DMS 273 (cell line): ENCODE measurements around the gene HSF5.
A peak's percentile ranks its signal among the peaks of the same experiment; 100 is the strongest.
"Not testable (repeated sequence)": the region's sequence is repeated elsewhere in the genome, so short reads cannot be mapped to it uniquely, and the experiment has no call there.

Experiments used
- DNase-seq: peaks from one replicate; lab custom pipeline; 2025; ENCODE audit not compliant: unreplicated experiment; lab: John Stamatoyannopoulos, UW

The HSF5 gene

GRCh38 chr17:58415371-58416055 lies 72.7 kb downstream of the HSF5 start:
- no peak for DNase-seq

- no peak for DNase-seq
These were observed 73.6 kb downstream of the HSF5 start for GRCh38 chr17:58414596-58414997.

GRCh38 chr17:58413684-58414083 lies 74.5 kb downstream of the HSF5 start:
- DNase-seq = no peak

DNA sequence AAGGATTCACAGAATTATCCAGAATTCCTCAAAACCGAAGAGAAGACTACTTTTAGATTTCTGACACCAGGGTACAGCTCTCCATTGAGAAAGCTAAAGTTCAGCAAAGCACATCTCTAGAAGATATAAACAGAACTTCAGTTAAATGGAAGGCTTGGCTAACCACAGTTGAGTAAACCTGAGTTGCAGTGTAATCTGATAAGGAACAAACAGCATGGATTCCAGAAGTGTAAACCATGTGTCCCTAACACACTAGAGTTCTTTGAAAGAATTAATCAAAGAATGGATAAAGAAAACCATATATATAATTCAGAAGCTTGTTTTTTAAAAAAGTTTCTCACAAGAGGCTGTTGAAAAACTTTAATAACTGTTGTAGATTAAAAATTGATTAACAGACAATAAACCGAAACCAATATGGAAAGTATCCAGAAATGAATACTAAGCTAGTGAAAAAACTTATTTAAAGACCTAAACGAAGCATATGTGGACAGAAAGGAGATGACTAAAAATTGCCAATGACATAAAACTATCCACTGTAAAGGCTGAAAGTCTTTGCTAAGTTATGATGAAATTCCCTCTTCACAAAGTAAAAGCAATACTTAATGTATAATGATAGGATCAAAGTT lies 75.1 kb downstream of the HSF5 start:
- no peak for DNase-seq

- no peak for DNase-seq
These were observed 76.0 kb downstream of the HSF5 start for GRCh38 chr17:58412064-58412703.

- no peak for DNase-seq
These were observed 76.8 kb downstream of the HSF5 start for GRCh38 chr17:58411408-58411894.

DNA sequence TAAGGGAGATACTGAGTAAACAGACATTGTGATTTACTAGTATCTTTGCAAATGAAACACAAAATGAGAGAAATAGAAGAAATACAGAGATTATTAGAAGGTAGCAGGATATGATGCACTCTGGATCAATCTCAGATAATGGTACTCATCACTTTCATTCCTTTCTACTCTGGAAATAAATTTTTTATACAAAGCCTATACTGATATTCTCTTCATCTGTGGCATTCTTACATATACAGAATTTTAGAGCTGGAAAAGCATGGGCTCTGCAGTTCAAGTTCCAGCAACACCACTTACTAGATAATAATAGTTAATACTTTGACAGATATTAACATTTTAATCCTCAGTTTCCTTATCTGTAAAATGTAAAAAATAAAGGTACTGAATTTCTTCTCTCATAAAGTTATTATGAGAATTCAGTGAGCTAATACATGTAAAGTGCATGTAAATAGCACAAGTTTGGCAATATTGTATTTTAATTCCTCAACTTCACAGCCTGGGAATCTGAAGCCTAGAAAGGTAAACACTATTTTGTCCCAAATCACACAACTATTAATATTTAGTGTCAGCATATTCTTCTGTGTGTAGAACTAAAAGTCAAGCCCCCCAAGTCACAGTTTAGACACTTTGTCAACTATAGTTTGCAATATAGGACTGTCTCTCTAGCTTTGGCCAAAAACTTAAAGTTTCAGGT lies 77.3 kb downstream of the HSF5 start:
- DNase-seq = no peak

GRCh38 chr17:58409432-58409831 lies 78.8 kb downstream of the HSF5 start:
- no peak for DNase-seq

- DNase-seq = peak; percentile 34
These were observed 84.9 kb downstream of the HSF5 start for GRCh38 chr17:58403311-58403710.

DNA sequence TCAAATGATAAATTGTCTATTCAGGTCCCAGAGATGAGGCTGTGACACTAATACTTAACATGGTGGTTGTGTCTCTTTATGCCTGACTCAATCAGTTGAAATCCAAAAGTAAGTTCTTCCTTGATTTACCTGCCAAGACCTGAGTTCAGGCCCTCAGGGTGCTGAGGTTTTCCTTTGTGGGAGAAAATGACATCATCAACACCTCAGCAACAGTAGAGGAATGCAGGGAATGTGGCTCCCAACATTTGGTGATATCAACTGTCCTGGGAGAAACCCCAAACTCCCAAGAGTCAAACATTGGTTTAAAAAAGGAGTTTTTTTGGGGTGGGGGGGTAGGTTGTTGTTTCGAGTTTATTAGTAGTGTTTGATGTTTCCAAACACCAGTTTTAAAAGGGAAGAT lies 85.5 kb downstream of the HSF5 start:
- no peak for DNase-seq

DNA sequence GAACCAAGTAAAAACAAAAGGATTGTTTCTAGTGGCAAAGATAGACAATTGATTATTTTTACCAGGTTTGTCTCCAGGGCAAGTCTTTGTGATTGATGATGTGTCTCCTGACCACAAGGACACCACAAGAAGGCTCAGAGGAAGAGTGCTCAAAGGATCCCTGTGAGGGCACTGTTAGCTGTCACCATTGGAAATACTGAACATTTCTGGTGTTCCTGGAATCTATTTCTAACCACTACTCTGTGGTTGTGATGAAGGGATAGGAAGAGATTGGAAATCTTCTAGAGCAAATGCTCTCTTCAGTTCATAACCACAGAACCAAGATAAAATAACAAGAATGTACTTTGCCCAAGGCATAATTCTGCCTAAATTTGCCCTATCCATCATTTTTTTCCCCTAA lies 86.2 kb downstream of the HSF5 start:
- DNase-seq = no peak

DNA sequence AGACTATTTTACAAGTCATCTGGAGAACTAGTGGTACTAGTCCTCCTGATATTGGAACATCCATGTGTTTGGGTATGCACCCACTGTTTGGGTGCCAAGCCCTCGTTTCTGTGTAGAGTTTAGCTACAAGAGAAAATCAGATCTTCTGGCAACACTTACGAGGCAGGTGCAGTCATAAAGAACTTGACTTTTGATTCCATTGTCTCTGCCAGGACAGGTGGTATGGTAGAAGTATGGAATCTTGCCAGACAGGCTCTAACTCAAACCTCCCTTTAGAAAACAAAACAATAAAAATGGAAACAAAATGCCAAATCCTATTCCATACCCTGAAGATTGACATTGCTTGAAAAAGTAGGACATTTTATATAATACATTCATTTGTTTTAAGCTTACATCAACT lies 86.9 kb downstream of the HSF5 start:
- no peak for DNase-seq

GRCh38 chr17:58400826-58401225 lies 87.4 kb downstream of the HSF5 start:
- DNase-seq = no peak

GRCh38 chr17:58399974-58400373 lies 88.2 kb downstream of the HSF5 start:
- no peak for DNase-seq

DNA sequence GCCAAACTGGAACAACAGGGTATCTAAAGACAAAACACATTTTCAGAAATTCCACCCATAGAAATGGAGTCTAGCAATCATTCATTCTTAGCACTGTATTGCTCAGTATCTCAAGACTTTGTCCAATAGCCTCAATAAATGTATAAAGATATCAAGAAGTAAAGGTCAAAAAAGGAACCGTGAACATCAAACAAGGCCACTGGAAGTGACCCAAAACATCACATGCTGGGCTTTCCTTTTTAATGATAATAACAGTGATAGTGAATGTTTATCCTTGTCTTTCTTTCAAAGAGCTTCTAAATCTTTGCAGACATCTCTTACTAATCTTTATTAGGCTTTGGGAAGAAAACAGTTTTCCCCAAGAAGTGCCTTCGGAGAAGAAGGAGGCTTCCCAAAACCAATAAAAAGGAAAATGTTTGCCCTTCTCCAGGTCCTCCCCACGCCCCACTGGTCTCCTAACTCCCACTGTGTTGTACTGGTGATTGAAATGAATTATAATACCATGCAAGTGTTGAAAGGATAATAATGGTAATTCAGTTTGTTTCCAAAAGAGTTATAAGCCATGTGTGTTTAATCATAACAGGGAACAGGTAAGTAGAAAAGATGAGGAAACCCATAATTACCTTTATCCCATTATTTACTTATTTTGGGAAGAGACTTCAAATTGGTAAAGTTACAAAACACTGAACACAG lies 89.5 kb downstream of the HSF5 start:
- DNase-seq = no peak

- DNase-seq = not testable (repeated sequence)
These were observed 90.8 kb downstream of the HSF5 start for GRCh38 chr17:58397421-58397820.

- no peak for DNase-seq
These were observed 92.0 kb downstream of the HSF5 start for GRCh38 chr17:58396173-58396572.

GRCh38 chr17:58394534-58395223 lies 93.5 kb downstream of the HSF5 start:
- DNase-seq = no peak

GRCh38 chr17:58391302-58391984 lies 96.8 kb downstream of the HSF5 start:
- DNase-seq = peak; percentile 78

GRCh38 chr17:58390884-58391283 lies 97.3 kb downstream of the HSF5 start:
- DNase-seq = no peak
